Measurements from ENCODE around the gene SLC12A5.

The SLC12A5 gene

DNA sequence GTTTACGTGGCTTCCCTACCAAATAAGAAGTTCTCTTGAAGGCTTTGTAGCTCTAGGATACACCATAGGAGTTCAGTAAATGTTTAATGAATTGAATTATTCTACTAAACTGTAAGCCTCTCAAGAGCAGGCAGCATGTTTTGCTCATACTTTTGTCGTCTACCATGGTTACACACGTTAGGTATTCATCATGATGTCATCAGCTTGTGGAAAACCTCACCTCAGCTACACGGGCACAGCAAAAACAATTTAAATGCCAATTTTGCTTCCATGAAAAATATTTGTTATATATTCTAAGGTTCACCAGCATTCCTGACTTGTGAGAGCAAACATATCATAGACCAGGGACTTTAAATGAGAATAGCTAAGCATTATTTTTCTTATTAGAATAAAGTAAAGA is 44.0 kb downstream of the SLC12A5 start:
- in situ Hi-C loops (cut with MboI; ENCODE audit: low sequenced_read_pairs), result no loop called here
- no peaks in the 10 kb centered on the region for H3K27me3 ChIP-seq (ENCODE audit: low read depth)

DNA sequence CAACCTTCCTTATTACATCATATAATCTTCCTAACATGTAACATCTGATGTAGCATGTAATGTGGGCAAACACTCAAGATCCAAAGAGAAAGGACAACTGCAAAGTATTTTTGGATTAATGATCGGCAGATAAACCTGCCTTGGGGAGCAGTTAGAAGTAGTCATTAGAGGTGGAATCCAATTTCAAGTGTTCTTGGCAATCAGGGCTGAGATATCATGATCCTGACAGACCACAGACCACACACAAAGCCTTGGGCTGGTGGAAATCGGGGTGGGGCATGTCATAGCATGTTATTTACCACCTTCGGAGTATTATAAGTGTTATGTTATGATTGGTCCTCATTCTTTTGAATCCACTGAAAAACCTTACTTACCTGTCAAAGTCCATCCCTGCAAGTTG is 44.4 kb downstream of the SLC12A5 start:
- in situ Hi-C loops (cut with MboI; ENCODE audit: low sequenced_read_pairs), result no loop called here
- DNase-seq (ENCODE audit: low spot score in 2 of 2), result no peak
- H3K27me3 ChIP-seq (ENCODE audit: low read depth), result no peaks in the 10 kb centered on the region
- peaks cover 5% of the 10 kb centered on the region for H3K36me3 ChIP-seq (replicated peaks)
- no peaks in the 10 kb centered on the region for H3K9me3 ChIP-seq
- no peak overlapping the region for H3K4me3 ChIP-seq
- peaks cover 14% of the 10 kb centered on the region for H3K4me1 ChIP-seq

More for the DNA sequence above, 44.0 kb downstream of the SLC12A5 start:
- DNase-seq (ENCODE audit: low spot score in 2 of 2), result no peak
- no peaks in the 10 kb centered on the region for H3K9me3 ChIP-seq
- H3K4me3 ChIP-seq, result no peak overlapping the region
- H3K36me3 ChIP-seq (replicated peaks), result peaks cover 9% of the 10 kb centered on the region
- H3K4me1 ChIP-seq, result peaks cover 14% of the 10 kb centered on the region

DNA sequence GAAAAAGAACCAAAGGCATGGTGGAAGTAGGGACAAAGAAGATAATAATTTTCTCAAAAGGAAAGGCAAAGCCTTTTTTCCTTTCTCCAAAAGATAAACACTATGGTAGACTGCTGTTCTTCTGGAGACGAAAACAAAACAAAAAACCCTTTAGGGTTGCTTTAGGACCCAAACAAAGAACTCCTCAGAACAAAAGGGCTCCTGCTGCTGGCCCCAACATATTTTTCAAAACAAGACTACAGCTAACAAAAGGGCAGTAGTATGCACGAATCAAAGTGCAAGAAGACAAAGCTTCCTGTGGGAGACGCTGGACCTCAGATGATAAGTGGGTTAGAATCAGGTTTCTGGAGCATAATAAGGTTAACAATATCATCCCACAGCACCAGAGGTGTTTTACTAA is 45.0 kb downstream of the SLC12A5 start:
- Histone ChIP-seq H3K36me3 (replicated peaks) (peaks cover 3% of the 10 kb centered on the region; the same call in 1 of the 2 replicates), H3K4me3 (no peak overlapping the region), H3K9me3 (no peaks in the 10 kb centered on the region), H3K4me1 (peaks cover 14% of the 10 kb centered on the region), H3K27me3 (ENCODE audit: low read depth) (no peaks in the 10 kb centered on the region)
- in situ Hi-C loops (cut with MboI; ENCODE audit: low sequenced_read_pairs), result no loop called here
- peak; percentile 66 to 94 for DNase-seq (ENCODE audit: low spot score in 2 of 2)

DNA sequence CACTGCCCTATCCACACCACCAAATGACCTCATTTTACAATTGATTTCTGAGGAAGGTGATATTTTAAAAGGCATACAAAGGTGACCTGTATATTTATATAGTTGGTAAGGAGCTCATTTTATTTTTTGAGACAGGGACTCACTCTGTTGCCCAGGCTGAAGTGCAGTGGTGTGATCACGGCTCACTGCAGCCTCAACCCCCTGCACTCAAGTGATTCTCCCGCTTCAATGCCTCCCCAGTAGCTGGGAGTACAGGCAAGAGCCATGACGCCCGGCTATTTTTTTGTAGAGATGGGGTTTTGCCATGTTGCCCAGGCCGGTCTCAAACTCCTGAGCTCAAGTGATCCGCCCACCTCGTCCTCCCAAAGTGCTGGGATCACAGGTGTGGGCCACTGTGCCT is 47.8 kb downstream of the SLC12A5 start:
- Histone ChIP-seq H3K4me1 (peaks cover 14% of the 10 kb centered on the region), H3K27me3 (ENCODE audit: low read depth) (no peaks in the 10 kb centered on the region), H3K9me3 (no peaks in the 10 kb centered on the region), H3K36me3 (replicated peaks) (no peaks in the 10 kb centered on the region; the same call in 1 of the 2 replicates), H3K4me3 (no peak overlapping the region)
- in situ Hi-C loops (cut with MboI; ENCODE audit: low sequenced_read_pairs), result no loop called here
- no peak for DNase-seq (ENCODE audit: low spot score in 2 of 2)

DNA sequence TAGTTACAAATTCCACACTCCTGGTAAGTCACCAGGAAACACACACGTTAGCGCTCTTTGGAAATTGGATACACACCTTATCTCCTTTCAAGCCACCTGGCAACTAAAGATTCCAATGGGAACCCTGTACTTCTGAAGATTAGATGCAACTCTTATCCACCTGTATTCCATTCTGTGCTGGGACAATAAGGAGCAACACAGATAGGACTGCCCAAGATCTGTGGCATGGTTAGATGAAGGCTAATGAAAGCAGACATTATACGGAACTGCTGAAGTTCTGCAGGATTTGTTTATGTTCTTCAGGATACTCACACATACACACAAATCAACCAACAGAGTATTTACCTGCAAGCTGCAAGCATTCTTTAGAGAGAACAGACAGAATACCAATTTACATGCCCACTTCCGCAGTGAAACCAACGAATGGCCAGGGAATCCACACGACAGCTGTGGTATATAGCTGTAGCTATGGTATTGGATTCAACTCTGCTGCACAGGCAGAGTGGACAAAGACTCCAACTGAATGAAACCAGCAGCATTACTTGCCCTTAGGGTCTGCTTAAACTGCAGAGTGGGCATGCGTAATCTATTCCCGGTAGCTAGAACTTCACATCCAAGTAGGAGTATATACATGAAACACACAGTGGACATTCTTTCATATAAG is 48.8 kb downstream of the SLC12A5 start:
- in situ Hi-C loops (cut with MboI; ENCODE audit: low sequenced_read_pairs), result no loop called here
- no peak for DNase-seq (ENCODE audit: low spot score in 2 of 2)
- Histone ChIP-seq H3K9me3 (no peaks in the 10 kb centered on the region), H3K4me1 (peaks cover 20% of the 10 kb centered on the region), H3K27me3 (ENCODE audit: low read depth) (no peaks in the 10 kb centered on the region), H3K4me3 (no peak overlapping the region), H3K36me3 (replicated peaks) (no peaks in the 10 kb centered on the region; the same call in 1 of the 2 replicates)

DNA sequence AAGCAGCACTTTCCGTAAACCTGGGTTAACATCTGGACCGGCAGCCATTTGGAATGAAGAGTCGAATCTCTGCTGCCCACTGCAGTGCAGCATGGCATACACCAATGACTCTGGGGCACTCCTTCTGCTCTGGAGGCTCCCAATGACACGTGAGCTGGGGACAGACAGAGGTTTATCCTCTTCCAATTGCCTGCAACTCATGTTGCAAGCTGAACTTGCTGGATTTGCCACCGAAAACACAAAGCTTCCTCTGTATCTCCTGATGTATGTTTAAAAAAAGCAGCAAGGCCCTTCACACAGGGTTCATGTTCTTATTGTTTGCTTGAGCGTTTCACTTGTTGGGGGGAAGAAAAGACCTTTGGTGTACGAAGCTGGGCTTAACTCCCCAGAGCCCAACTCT is 49.9 kb downstream of the SLC12A5 start:
- in situ Hi-C loops (cut with MboI; ENCODE audit: low sequenced_read_pairs), result no loop called here
- DNase-seq (ENCODE audit: low spot score in 2 of 2), result no peak
- Histone ChIP-seq H3K4me1 (peaks cover 15% of the 10 kb centered on the region), H3K27me3 (ENCODE audit: low read depth) (no peaks in the 10 kb centered on the region), H3K36me3 (replicated peaks) (no peaks in the 10 kb centered on the region; the same call in 1 of the 2 replicates), H3K4me3 (no peak overlapping the region), H3K9me3 (no peaks in the 10 kb centered on the region)

DNA sequence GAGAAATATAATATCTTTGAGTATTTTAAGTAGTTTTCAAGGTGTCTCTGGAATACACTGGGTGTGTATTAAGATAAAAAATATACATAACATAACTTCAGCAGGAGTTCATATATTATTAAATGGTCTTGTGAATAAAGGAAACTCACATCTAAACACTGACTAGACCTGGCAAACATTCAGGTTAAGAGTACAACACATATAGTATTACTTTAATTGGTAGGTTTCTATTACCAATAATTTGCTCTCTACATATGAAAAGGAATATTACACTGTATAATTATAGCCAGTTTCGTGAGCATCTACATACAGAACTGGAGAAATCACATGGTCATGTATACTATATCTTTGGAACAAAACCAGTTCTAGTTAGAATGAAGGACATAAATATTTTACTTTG is 52.1 kb downstream of the SLC12A5 start:
- in situ Hi-C loops (cut with MboI; ENCODE audit: low sequenced_read_pairs), result no loop called here
- Histone ChIP-seq H3K9me3 (no peaks in the 10 kb centered on the region), H3K4me3 (no peak overlapping the region), H3K36me3 (replicated peaks) (no peaks in the 10 kb centered on the region; the same call in 1 of the 2 replicates), H3K27me3 (ENCODE audit: low read depth) (no peaks in the 10 kb centered on the region), H3K4me1 (peaks cover 17% of the 10 kb centered on the region)
- no peak for DNase-seq (ENCODE audit: low spot score in 2 of 2)

DNA sequence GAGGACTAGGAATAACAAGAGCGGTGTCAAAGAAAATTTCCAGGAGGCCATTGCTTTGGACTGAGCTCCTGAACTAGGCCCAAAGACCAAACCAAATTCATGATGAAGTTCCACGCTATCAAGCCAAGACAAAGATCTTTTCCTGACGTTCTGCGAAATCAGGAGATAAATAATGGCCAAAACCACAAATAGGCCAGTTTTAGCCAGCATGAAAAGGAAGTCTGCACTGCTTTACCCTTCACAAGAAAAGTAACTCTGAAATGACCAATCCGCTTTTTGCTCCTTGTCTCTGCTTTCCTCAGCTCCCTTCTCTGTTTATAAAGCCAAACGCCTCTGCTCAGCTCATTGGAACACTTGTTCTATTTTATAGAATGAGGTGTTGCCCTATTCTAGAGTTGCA is 54.1 kb downstream of the SLC12A5 start:
- in situ Hi-C loops (cut with MboI; ENCODE audit: low sequenced_read_pairs), result no loop called here
- Histone ChIP-seq H3K4me1 (peaks cover 30% of the 10 kb centered on the region), H3K27me3 (ENCODE audit: low read depth) (no peaks in the 10 kb centered on the region), H3K4me3 (no peak overlapping the region), H3K36me3 (replicated peaks) (no peaks in the 10 kb centered on the region; the same call in 1 of the 2 replicates), H3K9me3 (no peaks in the 10 kb centered on the region)
- no peak for DNase-seq (ENCODE audit: low spot score in 2 of 2)

DNA sequence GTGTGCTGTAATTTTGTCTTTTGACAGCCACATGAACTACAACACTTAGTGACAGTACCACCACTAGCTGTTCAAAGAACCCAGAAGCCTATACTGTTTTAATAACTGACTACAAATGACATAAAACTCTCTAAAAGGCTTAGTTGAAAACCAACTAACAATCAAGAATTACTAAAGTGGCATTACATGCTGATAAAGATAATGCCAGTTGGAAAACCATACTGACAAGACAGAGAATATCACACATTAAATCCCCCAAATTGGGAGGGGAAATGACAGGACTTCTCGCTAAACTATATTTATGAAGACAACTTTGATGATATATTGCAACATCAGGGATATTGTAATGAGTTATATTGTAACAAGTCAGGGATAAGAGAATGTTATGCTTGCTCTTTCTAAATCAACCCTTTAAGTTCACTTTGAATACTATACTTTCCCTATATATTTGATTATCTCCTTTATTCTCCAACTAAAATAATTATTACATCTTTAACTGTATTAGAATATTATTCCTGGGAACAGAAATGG is 54.6 kb downstream of the SLC12A5 start:
- no peaks in the 10 kb centered on the region for H3K27me3 ChIP-seq (ENCODE audit: low read depth)
- no peak for DNase-seq (ENCODE audit: low spot score in 2 of 2)
- H3K4me1 ChIP-seq, result peaks cover 33% of the 10 kb centered on the region
- H3K4me3 ChIP-seq, result no peak overlapping the region
- in situ Hi-C loops (cut with MboI; ENCODE audit: low sequenced_read_pairs), result no loop called here
- no peaks in the 10 kb centered on the region for H3K36me3 ChIP-seq (replicated peaks)
- H3K9me3 ChIP-seq, result no peaks in the 10 kb centered on the region

DNA sequence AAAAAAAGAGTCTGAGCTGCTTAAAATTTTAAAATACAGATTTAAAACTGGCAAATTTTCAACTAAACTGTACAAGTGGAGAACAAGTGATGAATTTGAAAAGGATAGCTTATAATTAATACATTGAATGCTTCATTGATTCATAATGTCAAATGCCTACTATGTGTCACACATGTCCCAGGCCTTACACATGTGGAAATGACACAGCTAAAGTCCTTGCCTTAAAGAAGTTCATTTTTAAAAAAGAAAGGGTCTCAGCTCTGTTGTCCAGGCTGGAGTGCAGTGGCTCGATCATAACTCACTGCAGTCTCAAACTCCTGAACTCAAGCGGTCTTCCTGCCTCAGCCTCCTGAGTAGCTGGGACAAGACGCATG is 55.8 kb downstream of the SLC12A5 start:
- H3K9me3 ChIP-seq, result no peaks in the 10 kb centered on the region
- no peak overlapping the region for H3K4me3 ChIP-seq
- no peak for DNase-seq (ENCODE audit: low spot score in 2 of 2)
- peaks cover 33% of the 10 kb centered on the region for H3K4me1 ChIP-seq
- H3K36me3 ChIP-seq (replicated peaks), result peaks cover 2% of the 10 kb centered on the region; the same call in 1 of the 2 replicates
- no peaks in the 10 kb centered on the region for H3K27me3 ChIP-seq (ENCODE audit: low read depth)
- in situ Hi-C loops (cut with MboI; ENCODE audit: low sequenced_read_pairs), result no loop called here

DNA sequence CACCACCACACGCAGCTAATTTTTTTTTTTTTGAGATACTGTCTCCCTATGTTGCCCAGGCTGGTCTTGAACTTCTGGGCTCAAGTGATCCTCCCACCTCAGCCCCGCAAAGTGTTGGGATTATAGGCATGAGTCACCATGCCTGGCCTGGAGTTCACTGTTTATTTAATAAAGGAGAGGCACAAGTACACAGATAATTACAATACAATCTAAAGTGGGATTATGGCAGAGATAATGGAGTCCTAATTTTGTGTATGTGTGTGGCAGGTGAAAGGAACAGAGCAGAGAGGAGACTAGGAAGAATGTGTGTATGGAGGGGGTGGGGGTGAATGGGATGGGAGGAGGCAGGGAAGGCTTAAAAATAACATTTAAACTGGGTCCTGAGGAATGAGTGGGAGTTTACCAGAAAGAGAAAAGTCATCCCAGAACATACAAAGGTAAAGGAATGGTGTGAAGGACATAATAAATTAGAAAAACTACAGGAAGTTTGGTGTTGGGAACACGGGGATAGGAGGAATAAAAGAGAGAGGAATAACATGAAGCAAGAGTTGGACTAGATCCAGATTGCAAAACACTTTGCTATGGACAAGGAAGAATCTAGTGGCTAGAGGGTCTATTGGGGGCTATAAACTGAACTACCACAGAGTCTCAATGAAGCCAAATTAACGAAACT is 56.3 kb downstream of the SLC12A5 start:
- no peak overlapping the region for H3K4me3 ChIP-seq
- peak; percentile 75 to 87 for DNase-seq (ENCODE audit: low spot score in 2 of 2)
- H3K36me3 ChIP-seq (replicated peaks), result peaks cover 2% of the 10 kb centered on the region; the same call in 1 of the 2 replicates
- H3K9me3 ChIP-seq, result no peaks in the 10 kb centered on the region
- in situ Hi-C loops (cut with MboI; ENCODE audit: low sequenced_read_pairs), result no loop called here
- H3K4me1 ChIP-seq, result peaks cover 33% of the 10 kb centered on the region
- no peaks in the 10 kb centered on the region for H3K27me3 ChIP-seq (ENCODE audit: low read depth)

DNA sequence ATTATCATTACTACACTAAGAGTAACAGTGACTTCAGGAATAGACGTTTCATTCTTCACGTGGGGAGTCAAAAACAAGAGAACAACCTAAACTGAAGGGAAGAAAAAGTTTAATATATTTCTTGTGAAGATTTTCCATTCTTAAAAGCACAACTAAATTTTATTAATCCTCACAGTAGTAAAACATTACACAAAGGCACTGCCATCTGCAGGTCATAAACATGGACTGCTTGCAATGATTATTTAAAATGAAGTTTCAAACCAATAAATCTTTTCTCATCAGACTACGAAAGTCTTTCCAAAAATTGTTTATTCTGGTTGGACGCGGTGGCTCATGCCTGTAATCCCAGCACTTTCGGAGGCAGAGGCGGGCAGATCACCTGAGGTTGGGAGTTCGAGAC is 58.1 kb downstream of the SLC12A5 start:
- Histone ChIP-seq H3K9me3 (no peaks in the 10 kb centered on the region), H3K27me3 (ENCODE audit: low read depth) (no peaks in the 10 kb centered on the region), H3K4me3 (no peak overlapping the region), H3K36me3 (replicated peaks) (peaks cover 2% of the 10 kb centered on the region; the same call in 1 of the 2 replicates), H3K4me1 (peaks cover 31% of the 10 kb centered on the region)
- DNase-seq (ENCODE audit: low spot score in 2 of 2), result no peak
- in situ Hi-C loops (cut with MboI; ENCODE audit: low sequenced_read_pairs), result no loop called here

DNA sequence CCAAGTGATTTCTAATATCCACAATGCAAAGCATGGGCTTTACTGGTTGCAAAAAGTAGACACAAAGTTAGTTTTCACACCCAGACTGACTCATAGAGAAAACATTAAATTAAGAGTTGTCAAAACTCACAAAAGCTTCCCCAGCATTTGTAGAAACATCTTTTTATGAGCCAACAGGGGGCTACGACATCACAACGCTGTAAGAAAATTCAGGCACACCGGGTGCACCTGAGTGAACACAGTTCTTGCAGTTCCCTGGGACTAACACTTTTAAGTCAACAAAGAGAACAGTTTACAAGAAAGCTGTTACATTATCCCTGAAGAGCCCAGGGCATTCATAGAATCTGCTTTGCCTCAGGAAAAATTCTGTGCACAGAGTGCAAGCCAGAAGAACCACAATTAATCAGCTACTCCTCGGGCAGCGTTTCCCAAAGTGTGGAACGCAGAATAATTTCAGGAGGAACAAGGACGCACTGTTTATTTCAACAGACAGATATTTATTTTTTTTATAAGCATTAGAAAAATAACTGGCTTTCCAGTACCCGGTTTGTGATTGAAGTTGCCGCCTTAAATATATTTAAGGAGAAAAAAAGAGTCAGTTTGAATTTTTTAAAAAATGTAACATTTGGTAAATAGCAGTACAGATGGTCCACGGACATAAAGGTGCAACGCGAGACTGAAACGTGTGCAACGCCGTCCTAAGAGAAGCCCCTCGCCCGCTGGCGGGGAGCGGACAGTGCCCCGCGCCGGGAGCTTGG is 59.6 kb downstream of the SLC12A5 start:
- H3K9me3 ChIP-seq, result no peaks in the 10 kb centered on the region
- DNase-seq (ENCODE audit: low spot score in 2 of 2), result peak; percentile 34 to 65
- peaks cover 2% of the 10 kb centered on the region; the same call in 1 of the 2 replicates for H3K36me3 ChIP-seq (replicated peaks)
- peak overlapping the region; percentile 75 for H3K4me3 ChIP-seq
- in situ Hi-C loops (cut with MboI; ENCODE audit: low sequenced_read_pairs), result no loop called here
- no peaks in the 10 kb centered on the region for H3K27me3 ChIP-seq (ENCODE audit: low read depth)
- peaks cover 27% of the 10 kb centered on the region for H3K4me1 ChIP-seq

DNA sequence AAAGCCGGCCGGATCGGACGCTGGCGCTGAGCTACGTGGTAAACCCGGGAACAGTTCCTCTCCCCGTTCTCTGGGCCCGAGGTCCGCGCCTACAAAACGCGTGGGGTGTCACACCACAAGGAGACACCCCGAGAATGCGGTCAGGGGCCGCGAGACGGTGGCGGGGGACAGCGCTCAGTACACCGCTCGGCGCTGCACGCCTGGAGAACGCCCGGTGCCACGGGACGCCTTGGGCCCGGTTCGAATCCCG is 60.1 kb downstream of the SLC12A5 start:
- in situ Hi-C loops (cut with MboI; ENCODE audit: low sequenced_read_pairs), result no loop called here
- Histone ChIP-seq H3K4me1 (peaks cover 27% of the 10 kb centered on the region), H3K4me3 (peak overlapping the region; percentile 75), H3K9me3 (no peaks in the 10 kb centered on the region), H3K36me3 (replicated peaks) (peaks cover 2% of the 10 kb centered on the region; the same call in 1 of the 2 replicates), H3K27me3 (ENCODE audit: low read depth) (no peaks in the 10 kb centered on the region)
- DNase-seq (ENCODE audit: low spot score in 2 of 2), result no peak

Measured in HAP-1 (cell line).